Lung (tissue), 12 donors: Measurements from ENCODE around the gene DNAH1. TPM values are rescaled to one million over a fixed set of nuclear protein-coding genes. Genes with fewer than 3 reads are reported as not detected.

Experiments used
- ATAC-seq: fragments of 200-7000 bp; cut with Tn5 transposase; one replicate; pipeline ENCODE4 v1.9.1; 2020; ENCODE audit warnings: moderate number of reproducible peaks; ENCODE audit not compliant: insufficient read depth, low FRiP score
- DNase-seq, 3 donors: peaks; one replicate each; pipeline ENCODE4 v3.0.0-alpha.2; 2013 to 2017
- H3K27ac ChIP-seq, 2 donors: one replicate each; pipeline ENCODE4 v1.5.1; 2013; ENCODE audit warnings: mild to moderate bottlenecking in 2 of 2, moderate library complexity in 2 of 2, control low read depth in 1 of 2, inconsistent platforms in 1 of 2, low read depth in 1 of 2, low read length in 1 of 2
- H3K27me3 ChIP-seq, 3 donors: one replicate each; pipeline ENCODE4 v1.5.1; 2013; ENCODE audit warnings: low read length in 2 of 3; ENCODE audit not compliant: control insufficient read depth in 3 of 3, insufficient read depth in 3 of 3
- H3K36me3 ChIP-seq, 4 donors: one replicate each; pipeline ENCODE4 v1.5.1; 2013; ENCODE audit warnings: low read length in 4 of 4, mild to moderate bottlenecking in 1 of 4, moderate library complexity in 1 of 4; ENCODE audit not compliant: control insufficient read depth in 4 of 4, insufficient read depth in 4 of 4
- H3K4me1 ChIP-seq, 5 donors: one replicate each; pipeline ENCODE4 v1.5.1; 2013; ENCODE audit warnings: low read length in 5 of 5, mild to moderate bottlenecking in 2 of 5, moderate library complexity in 1 of 5; ENCODE audit not compliant: control insufficient read depth in 5 of 5, insufficient read depth in 5 of 5
- H3K4me3 ChIP-seq: one replicate; pipeline ENCODE4 v1.5.1; 2013; ENCODE audit warnings: mild to moderate bottlenecking, control low read depth, moderate library complexity
- H3K9ac ChIP-seq, 2 donors: one replicate each; pipeline ENCODE4 v1.5.1; 2013; ENCODE audit warnings: low read length in 2 of 2, control low read depth in 1 of 2; ENCODE audit not compliant: insufficient read depth in 1 of 2
- H3K9me3 ChIP-seq, 4 donors: one replicate each; pipeline ENCODE4 v1.5.1; 2013; ENCODE audit warnings: low read length in 3 of 4, mild to moderate bottlenecking in 1 of 4, moderate library complexity in 1 of 4; ENCODE audit not compliant: control insufficient read depth in 4 of 4, insufficient read depth in 3 of 4
- WGBS, 2 donors: extraction: QIAGEN DNeasy Blood & Tissue Kit; methylation state at CpG; one replicate each; pipeline ENCODE4 v1.1.7; 2013; 5-methylcytosine and 5-hydroxymethylcytosine counted together
- polyA plus RNA-seq, 2 donors: library from polyadenylated mRNA; stranded (reverse); fragments of 200-250 nt; gene quantifications; one replicate each; pipeline ENCODE4 v1.2.1, GENCODE V29; 2013
- total RNA-seq, 2 donors: library from RNA; depleted of rRNA in 1 of 2; stranded (reverse); fragments of >200 nt in 1 of 2; gene quantifications; one replicate each; pipeline ENCODE4 v1.2.1, GENCODE V29; 2014 to 2021
- TF ChIP-seq, protein P1 (sequence below): IDR thresholded peaks from 2 replicates; pipeline ENCODE4 v1.5.1; 2012; ENCODE audit warnings: mild to moderate bottlenecking; ENCODE audit errors: control extremely low read depth, extremely low read depth
- donor health status: control.
- donor health status: control.
- donor health status: Bipolar disorder and iron deficiency.
- donor health status: healthy.
- donor health status: DM: yes; HTN: yes; CAD: no.

Gene DNAH1
- total and polyA plus RNA-seq, 4 donors, result 6.1 to 21.5 (median 11.4) TPM

DNA sequence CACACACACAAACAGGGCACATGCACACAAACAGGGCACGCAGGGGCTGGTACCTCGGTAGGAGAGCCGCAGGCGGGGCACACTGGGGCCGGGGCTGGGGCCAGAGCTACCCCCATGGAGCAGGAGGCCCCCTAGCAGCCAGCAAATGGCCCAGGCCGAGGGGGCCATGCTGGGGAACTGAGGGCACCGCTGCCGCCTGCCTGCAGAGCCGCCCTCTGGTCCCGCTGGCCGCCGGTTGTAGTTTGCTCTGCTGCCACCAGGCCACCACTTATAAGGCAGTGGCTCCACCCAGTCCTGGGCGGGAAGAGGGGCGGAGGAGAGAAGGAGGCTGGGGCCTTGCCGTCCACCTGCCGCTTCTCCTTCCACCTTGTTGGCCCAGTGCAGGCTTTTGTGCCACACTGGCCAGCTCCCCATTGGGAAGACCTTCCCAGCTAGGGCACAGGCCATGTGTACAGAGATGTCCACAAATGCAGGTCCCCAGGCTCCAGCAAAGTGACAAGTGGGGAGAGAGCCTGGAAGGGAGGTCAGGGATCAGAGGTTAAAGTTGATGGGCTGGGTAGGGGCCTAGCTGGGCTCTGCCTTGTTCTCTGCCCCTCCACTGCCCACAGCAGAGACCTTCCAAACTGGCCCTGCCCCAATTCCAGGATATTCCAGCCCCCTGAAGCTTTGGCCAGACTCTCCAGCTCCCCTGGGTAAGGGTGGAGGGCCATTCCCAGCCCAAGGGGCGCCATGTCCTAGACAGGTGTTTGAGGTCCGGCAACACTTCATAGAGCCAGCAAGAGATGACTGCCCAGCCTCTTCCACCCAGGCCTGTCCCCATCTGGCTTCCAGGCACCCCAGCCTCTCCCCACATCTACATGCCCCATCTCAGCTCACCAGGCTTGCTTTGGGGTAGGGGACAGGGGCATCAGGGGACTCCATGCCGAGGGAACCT is 129.0 kb downstream of the DNAH1 start, which contains the start of gene SEMA3G:
Gene SEMA3G, minus strand, starts transcription at position 244 of the 934 bp plus-strand sequence. Its CDS starts 76 bp downstream, at position 168.
- TF ChIP-seq, protein P1, sequence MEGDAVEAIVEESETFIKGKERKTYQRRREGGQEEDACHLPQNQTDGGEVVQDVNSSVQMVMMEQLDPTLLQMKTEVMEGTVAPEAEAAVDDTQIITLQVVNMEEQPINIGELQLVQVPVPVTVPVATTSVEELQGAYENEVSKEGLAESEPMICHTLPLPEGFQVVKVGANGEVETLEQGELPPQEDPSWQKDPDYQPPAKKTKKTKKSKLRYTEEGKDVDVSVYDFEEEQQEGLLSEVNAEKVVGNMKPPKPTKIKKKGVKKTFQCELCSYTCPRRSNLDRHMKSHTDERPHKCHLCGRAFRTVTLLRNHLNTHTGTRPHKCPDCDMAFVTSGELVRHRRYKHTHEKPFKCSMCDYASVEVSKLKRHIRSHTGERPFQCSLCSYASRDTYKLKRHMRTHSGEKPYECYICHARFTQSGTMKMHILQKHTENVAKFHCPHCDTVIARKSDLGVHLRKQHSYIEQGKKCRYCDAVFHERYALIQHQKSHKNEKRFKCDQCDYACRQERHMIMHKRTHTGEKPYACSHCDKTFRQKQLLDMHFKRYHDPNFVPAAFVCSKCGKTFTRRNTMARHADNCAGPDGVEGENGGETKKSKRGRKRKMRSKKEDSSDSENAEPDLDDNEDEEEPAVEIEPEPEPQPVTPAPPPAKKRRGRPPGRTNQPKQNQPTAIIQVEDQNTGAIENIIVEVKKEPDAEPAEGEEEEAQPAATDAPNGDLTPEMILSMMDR, result peak; percentile 53
- Histone ChIP-seq H3K9me3 (no peaks in the 10 kb centered on the region), H3K27me3 (no peaks in the 10 kb centered on the region), H3K4me3 (peak within 1 kb of the TSS; percentile 29), H3K4me1 (peaks cover 0 to 10% (median 5%) of the 10 kb centered on the region in 5 donors), H3K9ac (no peak within 1 kb of the TSS), H3K36me3 (no peaks in the 10 kb centered on the region), H3K27ac (peak within 1 kb of the TSS in 1 of 2 donors; percentile 27)
- ATAC-seq (peak; percentile 86), DNase-seq (peak; percentile 46 to 66 (median 59))
- 25 to 27% methylated on average over 19 of the region's 19 CpGs for WGBS, 2 donors

DNA sequence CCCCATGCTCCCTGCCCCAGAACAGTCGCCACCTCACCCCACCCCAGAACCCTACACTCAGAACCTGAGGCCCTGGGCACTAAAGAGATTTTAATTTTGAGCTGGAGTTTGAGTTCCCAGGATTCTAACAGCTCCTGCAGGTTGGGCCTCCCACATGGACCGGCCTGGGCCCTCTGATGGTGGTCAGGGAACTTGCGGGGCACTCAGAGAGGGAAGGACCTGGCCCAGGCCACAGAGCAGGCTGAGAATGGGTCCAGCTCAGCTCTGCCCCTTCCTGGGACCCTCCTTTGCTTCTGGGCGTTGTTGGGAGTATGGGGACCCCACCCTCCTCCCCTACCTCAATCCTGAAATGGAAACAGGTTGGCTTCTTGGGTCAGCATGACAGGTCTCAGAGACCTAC is 129.9 kb downstream of the DNAH1 start:
- Histone ChIP-seq H3K27ac (no peak overlapping the region), H3K27me3 (no peaks in the 10 kb centered on the region), H3K36me3 (no peaks in the 10 kb centered on the region), H3K4me1 (peaks cover 0 to 10% (median 5%) of the 10 kb centered on the region in 5 donors), H3K4me3 (no peak overlapping the region), H3K9ac (no peak overlapping the region), H3K9me3 (no peaks in the 10 kb centered on the region)
- 90% methylated on average over 4 of the region's 4 CpGs for WGBS, 2 donors
- ATAC-seq (no peak), DNase-seq (no peak)
- TF ChIP-seq, protein P1, result no peak

DNA sequence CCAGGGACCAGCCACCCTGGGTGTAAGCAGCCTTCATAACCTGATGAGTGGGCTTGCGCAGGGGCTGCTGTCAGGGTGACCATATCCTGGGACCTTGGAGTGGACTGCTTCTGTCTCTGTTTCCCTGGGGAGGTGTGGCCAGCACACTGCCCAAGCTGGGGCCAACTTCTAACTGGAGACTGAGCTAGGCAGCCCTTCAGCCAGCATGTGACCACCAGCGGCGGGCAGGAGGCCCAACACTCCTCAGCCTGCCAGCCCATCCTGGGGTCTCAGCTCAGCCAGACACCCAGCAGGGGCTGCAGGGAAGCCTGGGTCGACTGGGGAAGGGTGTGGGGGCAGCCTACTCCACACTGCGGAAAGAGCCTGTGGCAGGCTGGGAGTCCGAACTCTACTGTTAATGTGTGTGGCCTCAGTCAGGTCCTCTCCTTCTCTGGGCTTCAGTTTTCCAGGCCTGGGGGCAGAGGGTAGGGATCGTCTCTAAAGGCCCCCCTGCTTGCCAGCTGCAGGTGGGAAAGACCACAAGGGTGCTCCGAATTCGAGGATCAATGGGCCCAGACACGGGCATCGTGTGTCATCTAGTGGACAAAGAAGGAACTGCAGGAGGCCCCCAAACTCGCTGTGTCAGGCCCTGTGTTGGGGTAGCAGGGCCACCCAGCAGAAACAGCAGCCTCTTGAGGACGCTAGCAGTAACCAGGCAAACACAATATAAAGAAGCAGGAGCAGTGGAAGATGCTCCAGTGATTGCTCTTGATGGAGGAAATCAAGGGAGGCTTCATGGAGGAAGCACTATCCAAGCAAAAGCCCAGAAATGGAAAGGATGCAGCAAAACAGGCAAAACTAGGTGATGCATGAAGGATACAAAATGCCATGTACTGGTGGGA is 130.8 kb downstream of the DNAH1 start:
- TF ChIP-seq, protein P1, result peak; percentile 98
- H3K36me3 ChIP-seq, result no peaks in the 10 kb centered on the region
- DNase-seq (peak; percentile 57 to 70 (median 63)), ATAC-seq (peak; percentile 29)
- no peak overlapping the region for H3K4me3 ChIP-seq
- WGBS, 2 donors, result 39 to 40% methylated on average over 13 of the region's 13 CpGs
- H3K9me3 ChIP-seq, result no peaks in the 10 kb centered on the region
- no peak overlapping the region for H3K27ac ChIP-seq
- H3K9ac ChIP-seq, result no peak overlapping the region
- H3K4me1 ChIP-seq, result peaks cover 0 to 9% (median 5%) of the 10 kb centered on the region in 5 donors
- H3K27me3 ChIP-seq, result no peaks in the 10 kb centered on the region
